ENCODE results near the gene CLVS2.

The CLVS2 gene

GRCh38 chr6:123053602-123054225, 57.7 kb downstream of the CLVS2 start:
- H3K27ac ChIP-seq (ENCODE audit: low read depth in 2 of 2, low read length in 2 of 2) = no peak overlapping the region
- H3K36me3 ChIP-seq (ENCODE audit: control insufficient read depth in 2 of 2, insufficient read depth in 2 of 2, low read length in 2 of 2) = no peaks in the 10 kb centered on the region
- no peaks in the 10 kb centered on the region for H3K9me3 ChIP-seq (ENCODE audit: control insufficient read depth in 2 of 2, low read length in 2 of 2)
- H3K9ac ChIP-seq (ENCODE audit: low read depth in 1 of 2, low read length in 2 of 2) = no peak overlapping the region
- H3K27me3 ChIP-seq (ENCODE audit: control insufficient read depth in 2 of 2, insufficient read depth in 2 of 2, low read length in 2 of 2) = no peaks in the 10 kb centered on the region
- H3K4me3 ChIP-seq (ENCODE audit: low read length in 2 of 2) = no peak overlapping the region
- H3K4me1 ChIP-seq (ENCODE audit: control insufficient read depth in 2 of 2, insufficient read depth in 2 of 2, low read length in 2 of 2) = no peaks in the 10 kb centered on the region

GRCh38 chr6:123055256-123055655, 59.2 kb downstream of the CLVS2 start:
- no peak overlapping the region for H3K4me3 ChIP-seq (ENCODE audit: low read length in 2 of 2)
- no peaks in the 10 kb centered on the region for H3K27me3 ChIP-seq (ENCODE audit: control insufficient read depth in 2 of 2, insufficient read depth in 2 of 2, low read length in 2 of 2)
- no peaks in the 10 kb centered on the region for H3K4me1 ChIP-seq (ENCODE audit: control insufficient read depth in 2 of 2, insufficient read depth in 2 of 2, low read length in 2 of 2)
- H3K27ac ChIP-seq (ENCODE audit: low read depth in 2 of 2, low read length in 2 of 2) = no peak overlapping the region
- no peaks in the 10 kb centered on the region for H3K36me3 ChIP-seq (ENCODE audit: control insufficient read depth in 2 of 2, insufficient read depth in 2 of 2, low read length in 2 of 2)
- no peaks in the 10 kb centered on the region for H3K9me3 ChIP-seq (ENCODE audit: control insufficient read depth in 2 of 2, low read length in 2 of 2)
- H3K9ac ChIP-seq (ENCODE audit: low read depth in 1 of 2, low read length in 2 of 2) = no peak overlapping the region

- H3K27me3 ChIP-seq (ENCODE audit: control insufficient read depth in 2 of 2, insufficient read depth in 2 of 2, low read length in 2 of 2) = no peaks in the 10 kb centered on the region
- H3K27ac ChIP-seq (ENCODE audit: low read depth in 2 of 2, low read length in 2 of 2) = no peak overlapping the region
- H3K4me3 ChIP-seq (ENCODE audit: low read length in 2 of 2) = no peak overlapping the region
- H3K36me3 ChIP-seq (ENCODE audit: control insufficient read depth in 2 of 2, insufficient read depth in 2 of 2, low read length in 2 of 2) = no peaks in the 10 kb centered on the region
- no peaks in the 10 kb centered on the region for H3K9me3 ChIP-seq (ENCODE audit: control insufficient read depth in 2 of 2, low read length in 2 of 2)
- no peaks in the 10 kb centered on the region for H3K4me1 ChIP-seq (ENCODE audit: control insufficient read depth in 2 of 2, insufficient read depth in 2 of 2, low read length in 2 of 2)
- no peak overlapping the region for H3K9ac ChIP-seq (ENCODE audit: low read depth in 1 of 2, low read length in 2 of 2)
Measured at GRCh38 chr6:123062670-123063069, 66.6 kb downstream of the CLVS2 start.

- no peaks in the 10 kb centered on the region for H3K27me3 ChIP-seq (ENCODE audit: control insufficient read depth in 2 of 2, insufficient read depth in 2 of 2, low read length in 2 of 2)
- H3K36me3 ChIP-seq (ENCODE audit: control insufficient read depth in 2 of 2, insufficient read depth in 2 of 2, low read length in 2 of 2) = no peaks in the 10 kb centered on the region
- H3K4me1 ChIP-seq (ENCODE audit: control insufficient read depth in 2 of 2, insufficient read depth in 2 of 2, low read length in 2 of 2) = no peaks in the 10 kb centered on the region
- no peaks in the 10 kb centered on the region for H3K9me3 ChIP-seq (ENCODE audit: control insufficient read depth in 2 of 2, low read length in 2 of 2)
- no peak overlapping the region for H3K9ac ChIP-seq (ENCODE audit: low read depth in 1 of 2, low read length in 2 of 2)
- no peak overlapping the region for H3K27ac ChIP-seq (ENCODE audit: low read depth in 2 of 2, low read length in 2 of 2)
- H3K4me3 ChIP-seq (ENCODE audit: low read length in 2 of 2) = no peak overlapping the region
Measured at GRCh38 chr6:123064038-123064437, 68.0 kb downstream of the CLVS2 start.

- Histone ChIP-seq H3K27me3 (ENCODE audit: control insufficient read depth in 2 of 2, insufficient read depth in 2 of 2, low read length in 2 of 2) (no peaks in the 10 kb centered on the region), H3K4me3 (ENCODE audit: low read length in 2 of 2) (no peak overlapping the region), H3K9ac (ENCODE audit: low read depth in 1 of 2, low read length in 2 of 2) (no peak overlapping the region), H3K9me3 (ENCODE audit: control insufficient read depth in 2 of 2, low read length in 2 of 2) (no peaks in the 10 kb centered on the region), H3K27ac (ENCODE audit: low read depth in 2 of 2, low read length in 2 of 2) (no peak overlapping the region), H3K36me3 (ENCODE audit: control insufficient read depth in 2 of 2, insufficient read depth in 2 of 2, low read length in 2 of 2) (no peaks in the 10 kb centered on the region), H3K4me1 (ENCODE audit: control insufficient read depth in 2 of 2, insufficient read depth in 2 of 2, low read length in 2 of 2) (no peaks in the 10 kb centered on the region)
Measured at GRCh38 chr6:123074616-123075015, 78.6 kb downstream of the CLVS2 start.

- no peaks in the 10 kb centered on the region for H3K9me3 ChIP-seq (ENCODE audit: control insufficient read depth in 2 of 2, low read length in 2 of 2)
- H3K27me3 ChIP-seq (ENCODE audit: control insufficient read depth in 2 of 2, insufficient read depth in 2 of 2, low read length in 2 of 2) = no peaks in the 10 kb centered on the region
- H3K36me3 ChIP-seq (ENCODE audit: control insufficient read depth in 2 of 2, insufficient read depth in 2 of 2, low read length in 2 of 2) = no peaks in the 10 kb centered on the region
- H3K4me1 ChIP-seq (ENCODE audit: control insufficient read depth in 2 of 2, insufficient read depth in 2 of 2, low read length in 2 of 2) = no peaks in the 10 kb centered on the region
- no peak overlapping the region for H3K27ac ChIP-seq (ENCODE audit: low read depth in 2 of 2, low read length in 2 of 2)
- no peak overlapping the region for H3K4me3 ChIP-seq (ENCODE audit: low read length in 2 of 2)
- H3K9ac ChIP-seq (ENCODE audit: low read depth in 1 of 2, low read length in 2 of 2) = no peak overlapping the region
Measured at GRCh38 chr6:123085403-123085802, 89.4 kb downstream of the CLVS2 start.

GRCh38 chr6:123089226-123089625, 93.2 kb downstream of the CLVS2 start:
- Histone ChIP-seq H3K27ac (ENCODE audit: low read depth in 2 of 2, low read length in 2 of 2) (no peak overlapping the region), H3K9me3 (ENCODE audit: control insufficient read depth in 2 of 2, low read length in 2 of 2) (no peaks in the 10 kb centered on the region), H3K9ac (ENCODE audit: low read depth in 1 of 2, low read length in 2 of 2) (no peak overlapping the region), H3K4me1 (ENCODE audit: control insufficient read depth in 2 of 2, insufficient read depth in 2 of 2, low read length in 2 of 2) (no peaks in the 10 kb centered on the region), H3K36me3 (ENCODE audit: control insufficient read depth in 2 of 2, insufficient read depth in 2 of 2, low read length in 2 of 2) (no peaks in the 10 kb centered on the region), H3K4me3 (ENCODE audit: low read length in 2 of 2) (no peak overlapping the region), H3K27me3 (ENCODE audit: control insufficient read depth in 2 of 2, insufficient read depth in 2 of 2, low read length in 2 of 2) (no peaks in the 10 kb centered on the region)

GRCh38 chr6:123091091-123091895, 95.3 kb downstream of the CLVS2 start:
- Histone ChIP-seq H3K4me3 (ENCODE audit: low read length in 2 of 2) (no peak overlapping the region), H3K9me3 (ENCODE audit: control insufficient read depth in 2 of 2, low read length in 2 of 2) (no peaks in the 10 kb centered on the region), H3K27me3 (ENCODE audit: control insufficient read depth in 2 of 2, insufficient read depth in 2 of 2, low read length in 2 of 2) (no peaks in the 10 kb centered on the region), H3K27ac (ENCODE audit: low read depth in 2 of 2, low read length in 2 of 2) (no peak overlapping the region), H3K9ac (ENCODE audit: low read depth in 1 of 2, low read length in 2 of 2) (no peak overlapping the region), H3K36me3 (ENCODE audit: control insufficient read depth in 2 of 2, insufficient read depth in 2 of 2, low read length in 2 of 2) (no peaks in the 10 kb centered on the region), H3K4me1 (ENCODE audit: control insufficient read depth in 2 of 2, insufficient read depth in 2 of 2, low read length in 2 of 2) (no peaks in the 10 kb centered on the region)

- H3K27me3 ChIP-seq (ENCODE audit: control insufficient read depth in 2 of 2, insufficient read depth in 2 of 2, low read length in 2 of 2) = no peaks in the 10 kb centered on the region
- no peak overlapping the region for H3K27ac ChIP-seq (ENCODE audit: low read depth in 2 of 2, low read length in 2 of 2)
- no peaks in the 10 kb centered on the region for H3K36me3 ChIP-seq (ENCODE audit: control insufficient read depth in 2 of 2, insufficient read depth in 2 of 2, low read length in 2 of 2)
- no peaks in the 10 kb centered on the region for H3K9me3 ChIP-seq (ENCODE audit: control insufficient read depth in 2 of 2, low read length in 2 of 2)
- H3K9ac ChIP-seq (ENCODE audit: low read depth in 1 of 2, low read length in 2 of 2) = no peak overlapping the region
- no peak overlapping the region for H3K4me3 ChIP-seq (ENCODE audit: low read length in 2 of 2)
- H3K4me1 ChIP-seq (ENCODE audit: control insufficient read depth in 2 of 2, insufficient read depth in 2 of 2, low read length in 2 of 2) = no peaks in the 10 kb centered on the region
Measured at GRCh38 chr6:123091896-123092271, 95.8 kb downstream of the CLVS2 start.

GRCh38 chr6:123094795-123095194, 98.8 kb downstream of the CLVS2 start:
- Histone ChIP-seq H3K9ac (ENCODE audit: low read depth in 1 of 2, low read length in 2 of 2) (no peak overlapping the region), H3K27ac (ENCODE audit: low read depth in 2 of 2, low read length in 2 of 2) (no peak overlapping the region), H3K9me3 (ENCODE audit: control insufficient read depth in 2 of 2, low read length in 2 of 2) (no peaks in the 10 kb centered on the region), H3K4me3 (ENCODE audit: low read length in 2 of 2) (no peak overlapping the region), H3K27me3 (ENCODE audit: control insufficient read depth in 2 of 2, insufficient read depth in 2 of 2, low read length in 2 of 2) (no peaks in the 10 kb centered on the region), H3K4me1 (ENCODE audit: control insufficient read depth in 2 of 2, insufficient read depth in 2 of 2, low read length in 2 of 2) (no peaks in the 10 kb centered on the region), H3K36me3 (ENCODE audit: control insufficient read depth in 2 of 2, insufficient read depth in 2 of 2, low read length in 2 of 2) (no peaks in the 10 kb centered on the region)

Measured in mucosa of rectum (tissue), 2 donors.